Uterus (tissue), 4 donors: ENCODE data around the gene SLC17A8. TPM values are rescaled to one million over a fixed set of nuclear protein-coding genes. Genes with fewer than 3 reads are reported as not detected.

ENCODE experiments used
- DNase-seq, 2 donors: peaks; one replicate each; pipeline ENCODE4 v3.0.0-alpha.2; 2019 to 2020
- H3K27ac ChIP-seq, 2 donors: fragments of 200-600 bp; sonication (generic); 1 replicate in 1 of 2; 2 replicates in 1 of 2; pipeline ENCODE4 v1.5.1; 2016 to 2018
- H3K27me3 ChIP-seq, 2 donors: fragments of 200-600 bp; sonication (generic); one replicate each; pipeline ENCODE4 v1.5.1; 2018 to 2019; ENCODE audit warnings: control low read depth in 1 of 2
- H3K36me3 ChIP-seq, 2 donors: fragments of 200-600 bp; sonication (generic); one replicate each; pipeline ENCODE4 v1.5.1; 2019; ENCODE audit warnings: control low read depth in 1 of 2
- H3K4me1 ChIP-seq, 2 donors: fragments of 200-600 bp; sonication (generic); one replicate each; pipeline ENCODE4 v1.5.1; 2018 to 2019; ENCODE audit warnings: control low read depth in 1 of 2
- H3K4me3 ChIP-seq, 2 donors: fragments of 200-600 bp; sonication (generic); 1 replicate in 1 of 2; 2 replicates in 1 of 2; pipeline ENCODE4 v1.5.1; 2018 to 2019; ENCODE audit warnings: mild to moderate bottlenecking in 1 of 2
- H3K9me3 ChIP-seq, 2 donors: fragments of 200-600 bp; sonication (generic); one replicate each; pipeline ENCODE4 v1.5.1; 2019; ENCODE audit warnings: control low read depth in 1 of 2
- POLR2A ChIP-seq, 2 donors: fragments of 450-650 bp; IDR thresholded peaks; one replicate each; pipeline ENCODE4 v1.6.1; 2016; ENCODE audit warnings: antibody characterized with exemption in 2 of 2, mild to moderate bottlenecking in 1 of 2, moderate library complexity in 1 of 2
- intact Hi-C: fragments of 100-400 bp; cut with DNase I; formaldehyde crosslinking; loops from one replicate; pipeline ENCODE4 v1.15.1; 2023; ENCODE audit warnings: low total_unique reads
- total RNA-seq, 4 donors: library from RNA; depleted of rRNA in 3 of 4; stranded (reverse); fragments of >200 nt in 3 of 4; gene quantifications; one replicate each; pipeline versions ENCODE4 v1.1.0 to v1.2.4, GENCODE V29; 2014 to 2023
- TF ChIP-seq, protein P1 (sequence below), 4 experiments: fragments of 200-600 bp in 2 of 4; fragments of 450-650 bp in 2 of 4; sonication (generic) in 2 of 4; IDR thresholded peaks; one replicate each; pipeline ENCODE4 v1.5.1; 2016 to 2019; ENCODE audit warnings: antibody characterized with exemption in 4 of 4, mild to moderate bottlenecking in 2 of 4, moderate library complexity in 1 of 4
- donor health status: DM: yes; HTN: yes; CAD: no.

Gene SLC17A8
- total RNA-seq, 4 donors from 2014 or later, result 1.1 TPM; not detected in 3

DNA sequence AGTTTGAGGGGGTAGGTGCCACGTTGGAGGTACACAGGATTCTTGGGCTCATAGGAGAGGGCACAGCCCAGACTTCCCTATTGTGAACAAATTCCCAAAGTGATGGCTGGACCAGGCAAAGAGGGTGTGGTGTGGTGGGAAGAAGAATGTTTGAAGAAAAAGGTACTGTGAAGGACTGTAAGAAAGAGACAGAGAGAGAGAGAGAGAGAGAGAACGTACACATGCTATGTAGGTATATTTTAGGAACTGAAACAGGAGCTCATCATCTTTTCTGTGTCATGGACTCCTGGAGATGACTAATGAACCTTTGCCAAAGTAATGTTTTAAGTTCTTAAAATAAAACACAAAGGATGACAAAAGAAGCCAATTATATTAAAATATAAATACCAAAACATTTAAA is 24.5 kb downstream of the SLC17A8 start:
- no peaks in the 10 kb centered on the region for H3K36me3 ChIP-seq
- intact Hi-C loops, result no loop called here
- no peak for DNase-seq
- no peaks in the 10 kb centered on the region for H3K27me3 ChIP-seq
- TF ChIP-seq POLR2A (IDR thresholded peaks at IDR 0.05), result no peak
- TF ChIP-seq, protein P1, sequence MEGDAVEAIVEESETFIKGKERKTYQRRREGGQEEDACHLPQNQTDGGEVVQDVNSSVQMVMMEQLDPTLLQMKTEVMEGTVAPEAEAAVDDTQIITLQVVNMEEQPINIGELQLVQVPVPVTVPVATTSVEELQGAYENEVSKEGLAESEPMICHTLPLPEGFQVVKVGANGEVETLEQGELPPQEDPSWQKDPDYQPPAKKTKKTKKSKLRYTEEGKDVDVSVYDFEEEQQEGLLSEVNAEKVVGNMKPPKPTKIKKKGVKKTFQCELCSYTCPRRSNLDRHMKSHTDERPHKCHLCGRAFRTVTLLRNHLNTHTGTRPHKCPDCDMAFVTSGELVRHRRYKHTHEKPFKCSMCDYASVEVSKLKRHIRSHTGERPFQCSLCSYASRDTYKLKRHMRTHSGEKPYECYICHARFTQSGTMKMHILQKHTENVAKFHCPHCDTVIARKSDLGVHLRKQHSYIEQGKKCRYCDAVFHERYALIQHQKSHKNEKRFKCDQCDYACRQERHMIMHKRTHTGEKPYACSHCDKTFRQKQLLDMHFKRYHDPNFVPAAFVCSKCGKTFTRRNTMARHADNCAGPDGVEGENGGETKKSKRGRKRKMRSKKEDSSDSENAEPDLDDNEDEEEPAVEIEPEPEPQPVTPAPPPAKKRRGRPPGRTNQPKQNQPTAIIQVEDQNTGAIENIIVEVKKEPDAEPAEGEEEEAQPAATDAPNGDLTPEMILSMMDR (IDR thresholded peaks at IDR 0.05), result no peak
- no peak overlapping the region for H3K4me3 ChIP-seq
- no peaks in the 10 kb centered on the region for H3K4me1 ChIP-seq
- H3K9me3 ChIP-seq, result no peaks in the 10 kb centered on the region
- no peak overlapping the region for H3K27ac ChIP-seq

DNA sequence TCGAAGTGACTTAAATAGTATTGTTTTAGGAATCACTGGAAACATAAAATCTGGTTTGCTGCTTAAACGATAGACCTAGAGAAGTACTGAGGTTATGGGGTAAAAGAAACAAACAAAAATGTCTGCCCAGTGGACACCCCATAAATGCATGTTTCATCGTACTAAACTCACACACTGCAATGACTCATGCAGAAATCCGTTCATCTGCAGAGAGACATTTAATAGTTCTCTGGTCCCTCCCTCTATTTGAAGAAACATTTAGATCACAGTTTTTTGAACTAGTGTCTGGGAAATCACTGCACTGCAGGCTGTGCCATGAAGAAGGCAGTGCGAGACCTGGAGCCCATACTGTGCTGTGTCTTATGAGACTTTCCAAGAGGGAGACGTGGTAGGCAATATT is 25.5 kb downstream of the SLC17A8 start:
- Histone ChIP-seq H3K4me3 (no peak overlapping the region), H3K27ac (no peak overlapping the region), H3K9me3 (no peaks in the 10 kb centered on the region), H3K27me3 (no peaks in the 10 kb centered on the region), H3K4me1 (no peaks in the 10 kb centered on the region), H3K36me3 (no peaks in the 10 kb centered on the region)
- TF ChIP-seq POLR2A (IDR thresholded peaks at IDR 0.05), result no peak
- TF ChIP-seq, protein P1 (IDR thresholded peaks at IDR 0.05), result no peak
- intact Hi-C loops, result no loop called here
- DNase-seq, result no peak

DNA sequence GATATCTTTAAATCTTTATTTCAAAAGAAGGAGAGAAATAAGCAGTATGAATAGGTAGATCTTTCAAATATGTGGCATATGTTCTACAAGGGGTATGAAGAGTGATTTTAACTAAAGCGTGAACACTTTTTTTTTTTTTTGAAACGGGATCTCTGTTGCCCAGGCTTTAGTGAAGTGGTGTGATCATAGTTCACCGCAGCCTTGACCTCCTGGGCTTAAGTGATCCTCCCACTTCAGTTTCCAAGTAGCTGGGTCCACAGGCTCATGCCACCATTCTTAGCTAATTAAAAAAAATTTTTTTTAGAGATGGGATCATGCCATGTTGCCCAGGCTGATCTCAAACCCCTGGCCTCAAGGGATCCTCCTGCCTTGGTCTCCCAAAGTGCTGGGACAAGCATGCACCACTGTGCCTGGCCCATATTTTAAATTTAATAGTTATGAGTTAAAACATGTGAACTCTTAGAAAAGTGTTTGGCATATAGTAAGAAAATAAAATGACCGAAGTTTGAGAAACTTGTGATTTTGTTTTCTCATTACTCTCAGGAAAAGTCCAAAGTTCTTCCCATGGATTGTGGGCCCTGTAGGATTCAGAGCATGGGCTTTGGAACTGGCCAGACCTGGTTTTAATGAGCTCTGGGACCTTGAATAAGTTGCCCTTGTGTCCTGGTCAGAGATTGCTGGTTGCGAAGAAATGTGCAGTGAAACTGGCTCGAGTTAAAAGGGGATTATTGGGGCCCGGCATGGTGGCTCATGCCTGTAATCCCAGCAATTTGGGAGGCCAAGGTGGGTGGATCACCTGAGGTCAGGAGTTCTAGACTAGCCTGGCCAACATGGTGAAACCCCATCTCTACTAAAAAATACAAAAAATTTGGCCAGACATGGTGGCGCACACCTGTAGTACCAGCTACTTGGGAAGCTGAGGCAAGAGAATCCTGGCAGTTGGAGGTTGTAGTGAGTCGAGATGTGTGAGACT is 27.0 kb downstream of the SLC17A8 start:
- Histone ChIP-seq H3K4me1 (no peaks in the 10 kb centered on the region), H3K9me3 (no peaks in the 10 kb centered on the region), H3K36me3 (no peaks in the 10 kb centered on the region), H3K27ac (no peak overlapping the region), H3K4me3 (no peak overlapping the region), H3K27me3 (no peaks in the 10 kb centered on the region)
- intact Hi-C loops, result no loop called here
- TF ChIP-seq POLR2A (IDR thresholded peaks at IDR 0.05), result no peak
- TF ChIP-seq, protein P1 (IDR thresholded peaks at IDR 0.05), result no peak
- no peak for DNase-seq

DNA sequence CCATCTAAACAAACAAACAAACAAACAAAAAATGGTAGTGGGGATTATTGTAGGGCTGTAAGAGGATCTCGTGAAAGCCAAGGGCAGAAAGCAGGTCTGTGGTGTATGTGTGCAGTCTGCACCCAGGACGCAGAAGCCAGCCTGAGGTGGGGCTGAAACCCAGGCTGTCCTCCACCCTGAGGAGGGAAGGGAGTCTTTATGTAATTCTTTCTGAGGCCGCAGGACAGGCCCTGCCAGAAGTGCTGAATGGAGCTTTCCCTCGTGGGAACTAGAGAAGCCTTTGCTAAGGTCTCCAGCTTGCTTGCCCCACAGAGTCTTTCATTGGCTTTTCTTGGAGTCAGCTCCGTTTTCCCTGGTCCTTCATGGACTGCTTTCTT is 27.7 kb downstream of the SLC17A8 start:
- DNase-seq, result no peak
- Histone ChIP-seq H3K27me3 (no peaks in the 10 kb centered on the region), H3K4me3 (no peak overlapping the region), H3K4me1 (no peaks in the 10 kb centered on the region), H3K27ac (no peak overlapping the region), H3K9me3 (no peaks in the 10 kb centered on the region), H3K36me3 (no peaks in the 10 kb centered on the region)
- TF ChIP-seq, protein P1 (IDR thresholded peaks at IDR 0.05), result no peak
- no peak for TF ChIP-seq POLR2A (IDR thresholded peaks at IDR 0.05)
- intact Hi-C loops, result no loop called here

DNA sequence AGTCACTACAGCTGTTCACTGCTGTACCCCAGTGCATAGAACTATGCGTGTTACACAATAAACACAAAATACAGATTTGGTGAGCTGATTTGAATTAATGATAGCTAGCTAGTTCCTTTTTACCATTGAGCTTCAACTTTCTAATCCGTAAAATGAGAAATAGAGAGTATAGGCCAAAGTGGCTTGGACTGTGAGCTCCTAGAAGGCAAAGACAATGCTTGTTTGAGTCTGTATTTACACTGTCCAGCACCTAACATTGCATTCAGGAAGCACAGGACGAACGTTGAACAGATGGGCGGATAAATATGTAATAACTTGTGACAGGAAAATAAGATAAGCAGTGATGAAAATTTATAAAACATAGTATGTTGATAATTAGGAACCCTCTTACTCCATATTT is 31.5 kb downstream of the SLC17A8 start:
- no peak overlapping the region for H3K4me3 ChIP-seq
- intact Hi-C loops, result no loop called here
- H3K27ac ChIP-seq, result no peak overlapping the region
- no peak for TF ChIP-seq POLR2A (IDR thresholded peaks at IDR 0.05)
- TF ChIP-seq, protein P1 (IDR thresholded peaks at IDR 0.05), result no peak
- no peaks in the 10 kb centered on the region for H3K27me3 ChIP-seq
- DNase-seq, result no peak
- H3K9me3 ChIP-seq, result no peaks in the 10 kb centered on the region
- H3K36me3 ChIP-seq, result no peaks in the 10 kb centered on the region
- H3K4me1 ChIP-seq, result no peaks in the 10 kb centered on the region
